HepG2 (cell line): ENCODE data around the gene PLCL2.

Experiments used
- EZH2 ChIP-seq: conservative IDR thresholded peaks from 2 replicates; pipeline ENCODE4 v1.6.1; 2012; ENCODE audit warnings: mild to moderate bottlenecking, low read depth, low read length, moderate library complexity
- ZBTB8A ChIP-seq: sonication (generic); formaldehyde crosslinking; IDR thresholded peaks from 2 replicates; pipeline ENCODE4 v1.4.0; 2020; ENCODE audit warnings: mild to moderate bottlenecking, low read depth, missing genetic modification reagents, borderline replicate concordance
- ZNF234 ChIP-seq: sonication (generic); formaldehyde crosslinking; conservative IDR thresholded peaks from 2 replicates; pipeline ENCODE4 v1.5.1; 2020; ENCODE audit warnings: mild to moderate bottlenecking, missing genetic modification reagents

DNA sequence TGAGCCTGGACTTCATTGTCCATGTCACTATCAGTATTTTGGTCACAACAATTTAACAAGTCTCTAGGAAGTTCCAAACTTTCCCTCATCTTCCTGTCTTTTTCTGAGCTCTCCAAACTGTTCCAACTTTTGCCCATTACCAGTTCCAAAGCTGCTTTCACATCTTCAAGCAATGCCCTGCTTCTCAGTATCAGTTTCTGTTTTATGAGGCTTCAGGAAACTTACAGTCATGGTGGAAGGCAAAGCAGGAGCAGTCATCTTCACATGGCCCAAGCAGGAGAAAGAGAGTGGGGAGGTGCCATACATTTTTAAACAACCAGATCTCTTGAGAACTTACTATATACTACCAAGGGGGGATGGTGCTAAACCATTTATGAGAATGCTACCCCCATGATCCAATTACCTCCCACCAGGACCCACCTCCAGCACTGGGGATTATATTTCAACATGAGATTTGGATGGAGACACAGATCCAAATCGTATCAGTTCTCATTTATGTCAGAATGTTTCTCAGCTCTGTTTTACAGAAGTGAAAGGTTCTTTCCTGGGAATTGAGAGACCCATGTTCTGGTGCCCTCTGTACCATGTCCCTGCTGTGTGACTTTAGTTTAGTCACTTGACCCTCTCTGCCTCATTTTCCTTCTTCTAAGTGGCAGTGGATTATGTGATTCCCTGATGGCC is 169.7 kb downstream of the PLCL2 start:
- TF ChIP-seq ZNF234 (CRISPR knock-in tag) (no peak), ZBTB8A (CRISPR knock-in tag) (no peak), EZH2 (no peak)
